ENCODE results near the gene TSR2. TPM values are rescaled to one million over a fixed set of nuclear protein-coding genes. Genes with fewer than 3 reads are reported as not detected.
"Not testable (repeated sequence)": the region's sequence is repeated elsewhere in the genome, so short reads cannot be mapped to it uniquely, and the experiment has no call there.

Gene TSR2
- total RNA-seq, 1 experiment from 2014 or later, result 7.9 TPM

- Histone ChIP-seq H2AFZ (ENCODE audit: low read length) (no peak overlapping the region), H3K9me2 (replicated peaks; ENCODE audit: insufficient read depth, low read length) (no peaks in the 10 kb centered on the region), H3K27me3 (ENCODE audit: low read length) (no peaks in the 10 kb centered on the region), H4K20me1 (ENCODE audit: insufficient read depth, low read depth, low read length) (no peaks in the 10 kb centered on the region), H3K4me3 (ENCODE audit: low read length) (no peak overlapping the region), H3K4me2 (ENCODE audit: low read depth, low read length, poor library complexity, severe bottlenecking) (no peak overlapping the region), H3K27ac (ENCODE audit: low read length) (no peak overlapping the region), H3K9ac (ENCODE audit: low read length) (no peak overlapping the region), H3K9me3 (ENCODE audit: low read length) (no peaks in the 10 kb centered on the region), H3K4me1 (ENCODE audit: low read length) (no peaks in the 10 kb centered on the region), H3K79me2 (ENCODE audit: low read length) (no peaks in the 10 kb centered on the region), H3K36me3 (ENCODE audit: insufficient read depth, low read length) (no peaks in the 10 kb centered on the region)
- no peak for DNase-seq
Measured at GRCh38 chrX:54482839-54483593, 42.8 kb downstream of the TSR2 start.

- H4K20me1 ChIP-seq (ENCODE audit: insufficient read depth, low read depth, low read length), result no peaks in the 10 kb centered on the region
- H3K79me2 ChIP-seq (ENCODE audit: low read length), result no peaks in the 10 kb centered on the region
- no peak overlapping the region for H3K9ac ChIP-seq (ENCODE audit: low read length)
- H3K36me3 ChIP-seq (ENCODE audit: insufficient read depth, low read length), result no peaks in the 10 kb centered on the region
- no peaks in the 10 kb centered on the region for H3K9me2 ChIP-seq (replicated peaks; ENCODE audit: insufficient read depth, low read length)
- H2AFZ ChIP-seq (ENCODE audit: low read length), result no peak overlapping the region
- no peaks in the 10 kb centered on the region for H3K27me3 ChIP-seq (ENCODE audit: low read length)
- H3K4me3 ChIP-seq (ENCODE audit: low read length), result no peak overlapping the region
- no peak for DNase-seq
- no peaks in the 10 kb centered on the region for H3K9me3 ChIP-seq (ENCODE audit: low read length)
- H3K4me2 ChIP-seq (ENCODE audit: low read depth, low read length, poor library complexity, severe bottlenecking), result no peak overlapping the region
- no peak overlapping the region for H3K27ac ChIP-seq (ENCODE audit: low read length)
- H3K4me1 ChIP-seq (ENCODE audit: low read length), result no peaks in the 10 kb centered on the region
Measured at GRCh38 chrX:54483946-54484345, 43.7 kb downstream of the TSR2 start.

- Histone ChIP-seq H3K4me2 (ENCODE audit: low read depth, low read length, poor library complexity, severe bottlenecking) (no peak overlapping the region), H3K9me3 (ENCODE audit: low read length) (no peaks in the 10 kb centered on the region), H3K27ac (ENCODE audit: low read length) (no peak overlapping the region), H3K9me2 (replicated peaks; ENCODE audit: insufficient read depth, low read length) (no peaks in the 10 kb centered on the region), H3K79me2 (ENCODE audit: low read length) (no peaks in the 10 kb centered on the region), H3K27me3 (ENCODE audit: low read length) (no peaks in the 10 kb centered on the region), H4K20me1 (ENCODE audit: insufficient read depth, low read depth, low read length) (no peaks in the 10 kb centered on the region), H3K36me3 (ENCODE audit: insufficient read depth, low read length) (no peaks in the 10 kb centered on the region), H3K4me1 (ENCODE audit: low read length) (no peaks in the 10 kb centered on the region), H2AFZ (ENCODE audit: low read length) (no peak overlapping the region), H3K4me3 (ENCODE audit: low read length) (no peak overlapping the region), H3K9ac (ENCODE audit: low read length) (no peak overlapping the region)
- DNase-seq, result no peak
Measured at GRCh38 chrX:54484666-54485065, 44.5 kb downstream of the TSR2 start.

- not testable (repeated sequence) for H3K9me2 ChIP-seq (replicated peaks; ENCODE audit: insufficient read depth, low read length); H3K27me3 ChIP-seq (ENCODE audit: low read length); H3K36me3 ChIP-seq (ENCODE audit: insufficient read depth, low read length); H4K20me1 ChIP-seq (ENCODE audit: insufficient read depth, low read depth, low read length); H3K79me2 ChIP-seq (ENCODE audit: low read length); H3K4me2 ChIP-seq (ENCODE audit: low read depth, low read length, poor library complexity, severe bottlenecking); H3K9ac ChIP-seq (ENCODE audit: low read length); H3K4me3 ChIP-seq (ENCODE audit: low read length); H3K9me3 ChIP-seq (ENCODE audit: low read length); H2AFZ ChIP-seq (ENCODE audit: low read length); H3K4me1 ChIP-seq (ENCODE audit: low read length); DNase-seq; H3K27ac ChIP-seq (ENCODE audit: low read length)
Measured at GRCh38 chrX:54489819-54490218, 49.6 kb downstream of the TSR2 start.

GRCh38 chrX:54492340-54492739 is 52.1 kb downstream of the TSR2 start:
- Histone ChIP-seq H3K4me1 (ENCODE audit: low read length) (no peaks in the 10 kb centered on the region), H3K36me3 (ENCODE audit: insufficient read depth, low read length) (no peaks in the 10 kb centered on the region), H3K27ac (ENCODE audit: low read length) (no peak overlapping the region), H3K79me2 (ENCODE audit: low read length) (no peaks in the 10 kb centered on the region), H3K9ac (ENCODE audit: low read length) (no peak overlapping the region), H3K4me3 (ENCODE audit: low read length) (no peak overlapping the region), H3K9me2 (replicated peaks; ENCODE audit: insufficient read depth, low read length) (no peaks in the 10 kb centered on the region), H3K9me3 (ENCODE audit: low read length) (no peaks in the 10 kb centered on the region), H2AFZ (ENCODE audit: low read length) (no peak overlapping the region), H3K27me3 (ENCODE audit: low read length) (no peaks in the 10 kb centered on the region), H3K4me2 (ENCODE audit: low read depth, low read length, poor library complexity, severe bottlenecking) (no peak overlapping the region), H4K20me1 (ENCODE audit: insufficient read depth, low read depth, low read length) (no peaks in the 10 kb centered on the region)
- no peak for DNase-seq

- Histone ChIP-seq H3K4me2 (ENCODE audit: low read depth, low read length, poor library complexity, severe bottlenecking) (no peak overlapping the region), H4K20me1 (ENCODE audit: insufficient read depth, low read depth, low read length) (no peaks in the 10 kb centered on the region), H3K9me2 (replicated peaks; ENCODE audit: insufficient read depth, low read length) (no peaks in the 10 kb centered on the region), H3K9ac (ENCODE audit: low read length) (no peak overlapping the region), H3K27ac (ENCODE audit: low read length) (no peak overlapping the region), H3K79me2 (ENCODE audit: low read length) (no peaks in the 10 kb centered on the region), H3K9me3 (ENCODE audit: low read length) (no peaks in the 10 kb centered on the region), H3K36me3 (ENCODE audit: insufficient read depth, low read length) (no peaks in the 10 kb centered on the region), H3K27me3 (ENCODE audit: low read length) (no peaks in the 10 kb centered on the region), H2AFZ (ENCODE audit: low read length) (no peak overlapping the region), H3K4me3 (ENCODE audit: low read length) (no peak overlapping the region), H3K4me1 (ENCODE audit: low read length) (no peaks in the 10 kb centered on the region)
- DNase-seq, result no peak
Measured at GRCh38 chrX:54494166-54494988, 54.2 kb downstream of the TSR2 start.

Other genes with a start within 250 kb of the TSR2 start
- gene WNK3, start 82.4 kb upstream of the TSR2 start, total RNA-seq (2014; rRNA removed; shearing (Covaris generic); ENCODE audit: low replicate concordance), result 0.04 TPM in 2 replicates
- not detected in 2 replicates for gene FGD1, start 55.8 kb downstream of the TSR2 start, total RNA-seq (2014; rRNA removed; shearing (Covaris generic); ENCODE audit: low replicate concordance)
- gene GNL3L, start 89.8 kb downstream of the TSR2 start, total RNA-seq (2014; rRNA removed; shearing (Covaris generic); ENCODE audit: low replicate concordance), result 39.3 and 57.0 TPM in 2 replicates